CD4-positive, alpha-beta memory T cell (primary cell): ENCODE data around the gene LAMA5. TPM values are rescaled to one million over a fixed set of nuclear protein-coding genes. Genes with fewer than 3 reads are reported as not detected.

Experiments used
- CTCF ChIA-PET: fragments of 350-600 bp; sonication (Branson Sonifier 250); formaldehyde crosslinking; loops from one replicate; lab custom pipeline; 2021; ENCODE audit warnings: inconsistent platforms; ENCODE audit not compliant: partially characterized antibody; lab: Charles Lee
- POLR2A ChIA-PET: fragments of 350-600 bp; sonication (Branson Sonifier 250); formaldehyde crosslinking; loops from one replicate; lab custom pipeline; 2021; ENCODE audit not compliant: partially characterized antibody; lab: Charles Lee
- DNase-seq, 5 donors: peaks; one replicate each; pipeline versions ENCODE4 v3.0.0 to v3.0.0-alpha.2; 2020 to 2022; ENCODE audit warnings: mixed read lengths in 1 of 5
- H3K27ac ChIP-seq: one replicate; pipeline ENCODE4 v1.7.0; 2013; ENCODE audit warnings: low read depth, low read length
- H3K27me3 ChIP-seq: 2 replicates; pipeline ENCODE4 v1.7.0; 2013; ENCODE audit warnings: mild to moderate bottlenecking, low read length, moderate library complexity; ENCODE audit not compliant: insufficient read depth
- H3K36me3 ChIP-seq: 2 replicates; pipeline ENCODE4 v1.7.0; 2013; ENCODE audit warnings: mild to moderate bottlenecking, low read length, moderate library complexity; ENCODE audit not compliant: insufficient read depth
- H3K4me1 ChIP-seq: 2 replicates; pipeline ENCODE4 v1.7.0; 2013; ENCODE audit warnings: mild to moderate bottlenecking, low read length, moderate library complexity; ENCODE audit not compliant: insufficient read depth
- H3K4me3 ChIP-seq, 2 donors: one replicate each; pipeline ENCODE4 v1.7.0; 2013; ENCODE audit warnings: low read length in 2 of 2, mild to moderate bottlenecking in 1 of 2
- H3K9me3 ChIP-seq, 2 donors: one replicate each; pipeline ENCODE4 v1.7.0; 2013; ENCODE audit warnings: low read length in 2 of 2, control low read depth in 1 of 2; ENCODE audit not compliant: control insufficient read depth in 1 of 2
- H3K27ac Mint-ChIP-seq, 7 donors: one replicate each; pipeline ENCODE4 v1.8.0; 2020 to 2021; ENCODE audit warnings: mixed read lengths in 7 of 7, mild to moderate bottlenecking in 6 of 7, inconsistent platforms in 3 of 7, moderate library complexity in 3 of 7
- H3K27me3 Mint-ChIP-seq, 2 donors: one replicate each; pipeline ENCODE4 v1.8.0; 2020 to 2021; ENCODE audit warnings: mixed read lengths in 2 of 2
- H3K36me3 Mint-ChIP-seq, 2 donors: one replicate each; pipeline ENCODE4 v1.8.0; 2020 to 2021; ENCODE audit warnings: mixed read lengths in 2 of 2, inconsistent platforms in 1 of 2, mild to moderate bottlenecking in 1 of 2
- H3K4me1 Mint-ChIP-seq, 4 donors: one replicate each; pipeline ENCODE4 v1.8.0; 2020 to 2021; ENCODE audit warnings: mixed read lengths in 4 of 4, mild to moderate bottlenecking in 1 of 4
- H3K4me3 Mint-ChIP-seq, 8 donors: one replicate each; pipeline ENCODE4 v1.8.0; 2020 to 2021; ENCODE audit warnings: mixed read lengths in 8 of 8, mild to moderate bottlenecking in 7 of 8, moderate library complexity in 6 of 8, inconsistent platforms in 3 of 8
- H3K9me3 Mint-ChIP-seq, 8 donors: one replicate each; pipeline ENCODE4 v1.8.0; 2020 to 2021; ENCODE audit warnings: mixed read lengths in 8 of 8, mild to moderate bottlenecking in 5 of 8, inconsistent platforms in 3 of 8, moderate library complexity in 1 of 8
- intact Hi-C: fragments of 100-400 bp; cut with micrococcal nuclease; formaldehyde crosslinking; loops from one replicate; pipeline ENCODE4 v1.15.1; 2023
- polyA plus RNA-seq, 2 donors: library from polyadenylated mRNA; unstranded; fragments of 300-500 nt; fragmentation: Illumina TruSeq; gene quantifications; one replicate each; pipeline ENCODE4 v1.2.3, GENCODE V29; 2021
- total RNA-seq, 2 experiments: library from RNA; stranded (reverse); gene quantifications; one replicate each; pipeline ENCODE4 v1.2.3, GENCODE V29; 2021

Gene LAMA5
- total and polyA plus RNA-seq, 4 experiments from 2014 or later: 0.49 TPM; not detected in 3

- Histone ChIP-seq H3K27me3 (no peaks in the 10 kb centered on the region), H3K4me3 (no peak overlapping the region), H3K36me3 (no peaks in the 10 kb centered on the region), H3K9me3 (no peaks in the 10 kb centered on the region), H3K4me1 (no peaks in the 10 kb centered on the region), H3K27ac (no peak overlapping the region)
- POLR2A ChIA-PET: no interaction called here
- intact Hi-C loops: no loop called here
- H3K9me3 Mint-ChIP-seq: peaks cover 0 to 3% (median 0%) of the 10 kb centered on the region in 8 donors
- H3K4me3 Mint-ChIP-seq: no peak overlapping the region
- peaks cover 0 to 5% (median 1%) of the 10 kb centered on the region in 4 donors for H3K4me1 Mint-ChIP-seq
- peak overlapping the region in 1 of 7 donors; percentile 29 for H3K27ac Mint-ChIP-seq
- peaks cover 0 to 16% of the 10 kb centered on the region in 2 donors for H3K36me3 Mint-ChIP-seq
- DNase-seq: no peak
- H3K27me3 Mint-ChIP-seq: no peaks in the 10 kb centered on the region
- CTCF ChIA-PET: no interaction called here
Measured at GRCh38 chr20:62396367-62397239, 29.5 kb upstream of the LAMA5 start.

GRCh38 chr20:62395311-62396242 is 28.5 kb upstream of the LAMA5 start:
- no peak for DNase-seq
- ChIA-PET CTCF (no interaction called here), POLR2A (no interaction called here)
- H3K9me3 ChIP-seq: no peaks in the 10 kb centered on the region
- no peak overlapping the region for H3K27ac ChIP-seq
- H3K27me3 ChIP-seq: no peaks in the 10 kb centered on the region
- H3K36me3 Mint-ChIP-seq: peaks cover 0 to 15% of the 10 kb centered on the region in 2 donors
- no peak overlapping the region for H3K27ac Mint-ChIP-seq
- no peaks in the 10 kb centered on the region for H3K4me1 Mint-ChIP-seq
- H3K4me1 ChIP-seq: no peaks in the 10 kb centered on the region
- H3K4me3 ChIP-seq: no peak overlapping the region
- intact Hi-C loops: no loop called here
- H3K9me3 Mint-ChIP-seq: peaks cover 0 to 3% (median 0%) of the 10 kb centered on the region in 8 donors
- no peaks in the 10 kb centered on the region for H3K27me3 Mint-ChIP-seq
- H3K36me3 ChIP-seq: peaks cover 7% of the 10 kb centered on the region
- no peak overlapping the region for H3K4me3 Mint-ChIP-seq

GRCh38 chr20:62394248-62395245 is 27.4 kb upstream of the LAMA5 start:
- no peak for DNase-seq
- no peaks in the 10 kb centered on the region for H3K27me3 Mint-ChIP-seq
- intact Hi-C loops: no loop called here
- H3K36me3 ChIP-seq: peaks cover 17% of the 10 kb centered on the region
- no peak overlapping the region for H3K4me3 Mint-ChIP-seq
- no peaks in the 10 kb centered on the region for H3K9me3 ChIP-seq
- H3K27me3 ChIP-seq: no peaks in the 10 kb centered on the region
- H3K4me3 ChIP-seq: no peak overlapping the region
- H3K4me1 Mint-ChIP-seq: peaks cover 1 to 7% (median 4%) of the 10 kb centered on the region in 4 donors
- CTCF ChIA-PET: no interaction called here
- POLR2A ChIA-PET: no interaction called here
- H3K9me3 Mint-ChIP-seq: peaks cover 0 to 3% (median 0%) of the 10 kb centered on the region in 8 donors
- H3K36me3 Mint-ChIP-seq: peaks cover 3 to 21% of the 10 kb centered on the region in 2 donors
- H3K4me1 ChIP-seq: no peaks in the 10 kb centered on the region
- no peak overlapping the region for H3K27ac ChIP-seq
- no peak overlapping the region for H3K27ac Mint-ChIP-seq

- peaks cover 24% of the 10 kb centered on the region for H3K36me3 ChIP-seq
- Mint-ChIP-seq H3K4me1 (peaks cover 4 to 14% (median 9%) of the 10 kb centered on the region in 4 donors), H3K27ac (no peak overlapping the region), H3K9me3 (peaks cover 0 to 3% (median 0%) of the 10 kb centered on the region in 8 donors), H3K27me3 (no peaks in the 10 kb centered on the region), H3K36me3 (peaks cover 7 to 28% of the 10 kb centered on the region in 2 donors), H3K4me3 (no peak overlapping the region)
- H3K4me3 ChIP-seq: no peak overlapping the region
- H3K27me3 ChIP-seq: no peaks in the 10 kb centered on the region
- H3K4me1 ChIP-seq: peaks cover 6% of the 10 kb centered on the region
- intact Hi-C loops: no loop called here
- DNase-seq: no peak
- ChIA-PET CTCF (no interaction called here), POLR2A (no interaction called here)
- no peaks in the 10 kb centered on the region for H3K9me3 ChIP-seq
- H3K27ac ChIP-seq: no peak overlapping the region
Measured at GRCh38 chr20:62393830-62394229, 26.7 kb upstream of the LAMA5 start.

- peaks cover 11% of the 10 kb centered on the region for H3K4me1 ChIP-seq
- no peaks in the 10 kb centered on the region for H3K27me3 ChIP-seq
- no peak overlapping the region for H3K4me3 ChIP-seq
- Mint-ChIP-seq H3K27me3 (no peaks in the 10 kb centered on the region), H3K9me3 (peaks cover 0 to 3% (median 0%) of the 10 kb centered on the region in 8 donors), H3K36me3 (peaks cover 11 to 34% of the 10 kb centered on the region in 2 donors), H3K27ac (no peak overlapping the region), H3K4me1 (peaks cover 7 to 19% (median 13%) of the 10 kb centered on the region in 4 donors), H3K4me3 (no peak overlapping the region)
- H3K9me3 ChIP-seq: no peaks in the 10 kb centered on the region
- H3K27ac ChIP-seq: no peak overlapping the region
- CTCF ChIA-PET: no interaction called here
- DNase-seq: no peak
- peaks cover 29% of the 10 kb centered on the region for H3K36me3 ChIP-seq
- intact Hi-C loops: no loop called here
- POLR2A ChIA-PET: no interaction called here
Measured at GRCh38 chr20:62393335-62393665, 26.2 kb upstream of the LAMA5 start.

GRCh38 chr20:62392621-62393334 is 25.7 kb upstream of the LAMA5 start:
- intact Hi-C loops: no loop called here
- H3K4me1 Mint-ChIP-seq: peaks cover 8 to 24% (median 16%) of the 10 kb centered on the region in 4 donors
- H3K27me3 Mint-ChIP-seq: no peaks in the 10 kb centered on the region
- CTCF ChIA-PET: no interaction called here
- Histone ChIP-seq H3K4me3 (no peak overlapping the region), H3K9me3 (no peaks in the 10 kb centered on the region), H3K36me3 (peaks cover 34% of the 10 kb centered on the region), H3K4me1 (peaks cover 16% of the 10 kb centered on the region), H3K27me3 (no peaks in the 10 kb centered on the region), H3K27ac (no peak overlapping the region)
- no peaks in the 10 kb centered on the region for H3K9me3 Mint-ChIP-seq
- POLR2A ChIA-PET: no interaction called here
- no peak overlapping the region for H3K4me3 Mint-ChIP-seq
- DNase-seq: no peak
- H3K36me3 Mint-ChIP-seq: peaks cover 14 to 39% of the 10 kb centered on the region in 2 donors
- no peak overlapping the region for H3K27ac Mint-ChIP-seq
